Activated naive CD4-positive, alpha-beta T cell treated with anti-CD3 and anti-CD28 coated beads, Interleukin-2, amount 50 U/mL, for 16 hours (primary cell): ENCODE measurements around the gene HAND2.

Experiments used
- DNase-seq: peaks from one replicate; pipeline ENCODE4 v3.0.0-alpha.2; 2020

HAND2 gene

DNA sequence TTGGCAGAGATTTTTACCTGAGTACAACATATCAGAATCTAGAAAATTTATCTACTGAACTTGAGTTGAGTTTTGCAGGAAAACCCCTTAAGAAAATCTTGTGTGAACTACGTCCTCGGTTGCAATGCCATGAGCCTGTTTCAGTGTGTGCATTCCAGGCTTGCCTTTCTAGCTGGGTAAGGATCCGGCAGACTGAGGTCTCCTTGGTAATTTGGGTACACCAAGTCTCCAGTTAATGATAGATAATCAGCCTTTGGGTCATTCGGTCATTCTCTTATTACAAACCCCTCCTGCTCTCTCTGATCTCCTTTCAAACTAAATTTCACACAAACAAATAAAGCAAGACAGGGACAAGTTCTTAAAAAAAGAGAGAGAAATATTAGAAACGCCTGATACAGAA is 5.9 kb upstream of the HAND2 start:
- DNase-seq, result no peak

DNA sequence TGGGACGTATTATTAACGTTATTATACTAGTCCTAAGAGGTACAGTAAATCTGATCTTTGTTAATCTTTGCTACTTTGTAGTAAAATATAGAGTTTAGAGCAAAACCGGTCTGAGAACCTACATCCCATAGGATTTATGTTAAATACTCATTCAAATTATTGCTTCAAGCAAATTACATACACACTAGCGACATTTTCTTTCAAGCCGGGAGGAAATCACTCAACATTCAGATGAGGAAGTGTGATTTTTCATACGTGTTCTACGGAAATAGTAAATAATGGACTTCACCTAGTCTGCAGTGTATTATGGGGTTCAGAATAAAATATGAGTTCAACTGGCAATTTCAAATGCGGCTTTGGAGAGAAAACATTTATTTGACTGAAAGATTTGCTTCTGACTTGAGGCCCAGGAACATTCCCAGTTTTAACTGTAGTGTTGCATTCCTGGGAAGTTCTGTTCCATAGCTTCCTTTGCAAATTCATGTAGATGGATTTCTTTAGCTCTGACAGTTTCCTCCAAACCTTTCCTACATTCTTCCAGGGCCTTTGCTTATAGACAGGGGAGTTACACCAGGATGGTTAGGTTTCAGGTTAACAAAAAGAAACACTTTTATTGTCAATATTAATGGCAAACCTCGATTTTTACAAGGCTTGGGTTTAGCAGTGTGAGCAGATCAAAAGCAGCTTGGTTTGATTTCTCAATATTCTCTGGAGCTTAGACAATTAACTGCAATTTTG is 5.3 kb upstream of the HAND2 start:
- DNase-seq, result no peak

GRCh38 chr4:173534434-173534833 is 4.4 kb upstream of the HAND2 start:
- DNase-seq, result no peak

- DNase-seq, result no peak
Observed at GRCh38 chr4:173532725-173533511, 2.9 kb upstream of the HAND2 start.

DNA sequence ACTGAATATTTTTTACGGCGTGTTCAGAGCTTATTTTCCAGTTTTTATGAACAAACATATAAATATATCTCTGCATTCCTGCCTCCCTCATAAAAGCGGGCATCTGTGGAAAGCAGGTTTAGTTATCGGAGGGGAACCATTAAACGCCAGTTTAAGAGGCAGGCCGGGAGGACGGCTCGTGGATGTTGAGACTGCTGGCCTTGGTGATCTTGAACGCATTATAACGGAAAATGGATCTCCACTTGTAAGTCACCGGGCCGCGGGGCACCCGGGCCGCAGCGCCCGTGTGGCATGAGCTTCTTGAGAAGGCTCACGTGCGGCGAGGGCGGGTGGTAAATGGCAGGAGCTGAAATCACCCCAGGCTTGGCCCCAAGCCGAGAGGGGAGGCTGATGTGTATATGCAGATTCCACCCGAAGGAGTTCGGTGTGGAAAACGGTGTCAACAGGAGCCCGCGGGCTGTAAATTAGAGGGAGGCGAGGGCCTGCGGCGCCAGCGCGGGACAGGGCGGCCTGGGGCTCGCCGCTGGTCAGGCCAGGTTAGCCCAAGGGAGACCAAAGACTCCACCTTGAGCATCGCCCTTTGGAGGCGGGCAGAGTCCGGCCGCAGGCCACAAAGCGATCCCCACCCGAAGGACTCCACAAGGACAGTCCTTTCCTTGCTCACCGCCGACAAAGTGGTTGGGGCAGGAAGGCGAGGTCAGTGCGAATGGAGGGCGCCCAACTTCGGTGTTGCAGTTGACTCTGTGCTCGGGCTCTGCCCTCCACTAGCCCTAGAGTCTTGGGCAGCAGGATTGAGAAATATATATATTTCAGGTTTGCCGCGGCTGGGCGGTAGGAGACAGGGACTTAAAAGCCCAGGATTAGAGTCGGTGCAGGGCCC is 1.3 kb upstream of the HAND2 start:
- DNase-seq, result no peak

DNA sequence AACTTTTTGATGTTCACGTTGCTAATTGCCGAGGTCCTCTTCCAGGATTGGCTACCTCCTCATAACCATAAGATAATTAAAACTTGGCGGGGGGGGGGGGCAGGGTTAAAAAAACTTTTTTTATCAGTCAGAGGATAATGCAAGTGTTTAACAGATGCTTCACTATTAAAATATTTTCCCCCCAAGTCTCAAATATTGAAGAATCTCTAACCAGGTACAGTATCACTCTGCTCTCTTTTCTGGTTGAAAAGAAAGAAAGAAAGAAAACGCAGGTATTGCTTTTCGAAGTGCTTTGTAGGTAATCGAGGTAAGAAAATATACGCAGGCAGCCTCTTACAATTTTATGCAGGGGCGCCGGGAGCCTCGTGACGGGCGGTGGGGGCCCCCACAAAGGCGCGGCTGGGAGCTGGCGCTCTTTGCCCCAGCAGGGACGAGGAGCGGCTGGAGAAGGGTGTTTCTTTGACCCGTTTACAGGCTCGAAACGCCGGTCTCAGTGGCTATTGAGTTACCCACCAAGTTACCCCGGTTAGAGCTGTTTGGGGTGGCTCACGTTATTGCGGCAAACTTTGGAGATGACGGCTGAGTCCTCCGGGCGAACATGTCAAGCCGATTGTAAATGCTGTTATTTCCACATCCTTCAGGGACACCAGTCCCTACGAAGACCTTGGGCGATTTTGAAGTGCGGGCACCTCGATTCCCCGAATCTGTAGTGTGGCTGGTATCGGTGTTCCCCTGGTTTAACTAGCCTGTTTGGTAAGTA is 477 bp upstream of the HAND2 start:
- no peak for DNase-seq

DNA sequence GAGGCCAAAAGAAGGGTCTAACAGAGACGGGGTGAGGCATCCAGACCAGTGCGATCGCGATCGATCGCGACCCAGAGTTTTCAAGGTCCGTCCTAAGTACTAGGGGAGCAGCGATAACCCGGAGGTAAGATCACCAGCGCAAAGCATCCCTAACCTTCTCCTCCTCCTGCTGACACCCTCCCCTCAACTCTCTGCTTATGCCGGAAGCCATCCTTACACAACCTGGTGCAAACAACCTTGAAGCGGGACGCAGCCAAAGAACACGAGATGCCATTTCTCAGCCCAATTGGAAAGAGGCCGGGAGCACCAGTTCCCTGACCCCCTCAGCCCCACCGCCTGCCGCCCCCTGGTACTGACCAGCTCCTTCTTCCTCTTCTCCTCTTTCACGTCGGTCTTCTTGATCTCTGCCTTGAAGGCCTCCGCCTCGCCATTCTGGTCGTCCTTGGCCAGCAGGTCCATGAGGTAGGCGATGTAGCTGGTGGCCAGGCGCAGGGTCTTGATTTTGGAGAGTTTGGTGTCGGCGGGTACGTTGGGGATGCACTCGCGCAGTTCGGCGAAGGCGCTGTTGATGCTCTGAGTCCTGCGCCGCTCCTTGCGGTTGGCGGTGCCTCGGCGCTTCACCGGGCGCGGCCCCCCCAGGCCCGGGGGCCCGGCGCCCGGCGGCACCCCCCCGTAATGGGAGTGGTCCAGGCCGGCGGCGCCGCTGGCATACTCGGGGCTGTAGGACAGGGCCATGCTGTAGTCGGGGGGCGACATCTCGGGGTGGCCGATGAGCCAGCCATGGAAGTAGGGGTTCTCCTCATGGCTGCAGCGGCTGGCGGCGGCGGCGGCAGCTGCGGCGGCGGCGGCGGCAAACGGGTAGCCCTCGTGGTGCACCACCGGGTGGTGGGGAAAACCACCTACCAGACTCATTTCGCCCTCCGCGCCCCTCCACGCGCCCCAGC is 1.4 kb downstream of the HAND2 start:
- DNase-seq, result no peak

DNA sequence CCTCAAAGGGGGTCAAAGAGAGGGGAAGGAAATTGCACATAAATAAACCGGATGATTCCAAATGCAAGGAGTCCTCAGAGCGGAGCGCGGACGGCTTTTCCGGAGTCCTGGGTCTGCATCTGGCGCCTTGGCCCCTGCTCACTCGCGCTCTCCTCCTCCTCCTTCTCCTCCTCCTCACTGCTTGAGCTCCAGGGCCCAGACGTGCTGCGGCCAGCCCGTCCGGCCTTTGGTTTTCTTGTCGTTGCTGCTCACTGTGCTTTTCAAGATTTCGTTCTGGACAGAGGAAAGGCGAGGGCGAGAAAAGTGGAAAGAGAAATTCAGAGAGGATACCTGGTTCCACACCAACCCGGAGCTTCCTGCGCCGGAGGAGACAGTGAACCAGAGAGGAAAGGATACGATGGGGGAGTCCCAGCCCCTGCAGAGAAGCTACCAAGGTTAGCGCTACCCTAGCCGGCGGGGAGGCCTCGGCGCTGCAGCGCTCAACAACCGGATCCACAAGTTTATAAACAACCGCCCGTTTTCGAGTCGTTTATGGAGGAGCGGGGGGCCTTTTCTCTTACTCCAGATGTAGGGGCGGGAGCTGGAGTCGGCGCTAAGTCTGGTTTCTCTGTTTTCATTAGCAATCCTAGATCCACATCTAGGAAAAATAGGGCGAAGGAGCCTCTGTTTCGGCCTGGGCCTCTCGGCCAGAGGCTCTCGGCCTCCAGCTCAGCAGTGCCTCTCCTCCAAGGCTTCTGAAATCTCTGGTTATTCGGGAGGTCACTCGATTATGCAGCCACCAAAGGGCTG is 2.7 kb downstream of the HAND2 start:
- no peak for DNase-seq

DNA sequence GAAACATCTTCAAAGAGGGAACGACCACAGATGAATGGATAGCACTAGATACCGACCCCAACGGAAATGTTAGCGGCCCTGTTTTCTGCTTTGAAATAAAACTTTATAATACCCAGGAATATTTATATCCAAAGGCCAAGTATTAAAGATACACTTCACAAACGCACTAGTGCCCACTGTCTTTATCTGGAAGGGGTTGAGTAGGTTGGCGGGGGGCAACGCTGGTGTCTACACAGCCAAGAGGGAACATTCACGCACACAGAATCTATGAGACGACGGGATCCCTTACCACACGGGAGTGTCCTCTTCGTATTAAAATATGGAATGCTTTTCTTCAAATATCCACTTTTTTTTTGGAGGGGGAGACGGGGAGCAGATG is 3.3 kb downstream of the HAND2 start:
- no peak for DNase-seq

GRCh38 chr4:173526027-173526482 is 4.0 kb downstream of the HAND2 start:
- no peak for DNase-seq

- no peak for DNase-seq
Observed at GRCh38 chr4:173525118-173526011, 4.7 kb downstream of the HAND2 start.

DNA sequence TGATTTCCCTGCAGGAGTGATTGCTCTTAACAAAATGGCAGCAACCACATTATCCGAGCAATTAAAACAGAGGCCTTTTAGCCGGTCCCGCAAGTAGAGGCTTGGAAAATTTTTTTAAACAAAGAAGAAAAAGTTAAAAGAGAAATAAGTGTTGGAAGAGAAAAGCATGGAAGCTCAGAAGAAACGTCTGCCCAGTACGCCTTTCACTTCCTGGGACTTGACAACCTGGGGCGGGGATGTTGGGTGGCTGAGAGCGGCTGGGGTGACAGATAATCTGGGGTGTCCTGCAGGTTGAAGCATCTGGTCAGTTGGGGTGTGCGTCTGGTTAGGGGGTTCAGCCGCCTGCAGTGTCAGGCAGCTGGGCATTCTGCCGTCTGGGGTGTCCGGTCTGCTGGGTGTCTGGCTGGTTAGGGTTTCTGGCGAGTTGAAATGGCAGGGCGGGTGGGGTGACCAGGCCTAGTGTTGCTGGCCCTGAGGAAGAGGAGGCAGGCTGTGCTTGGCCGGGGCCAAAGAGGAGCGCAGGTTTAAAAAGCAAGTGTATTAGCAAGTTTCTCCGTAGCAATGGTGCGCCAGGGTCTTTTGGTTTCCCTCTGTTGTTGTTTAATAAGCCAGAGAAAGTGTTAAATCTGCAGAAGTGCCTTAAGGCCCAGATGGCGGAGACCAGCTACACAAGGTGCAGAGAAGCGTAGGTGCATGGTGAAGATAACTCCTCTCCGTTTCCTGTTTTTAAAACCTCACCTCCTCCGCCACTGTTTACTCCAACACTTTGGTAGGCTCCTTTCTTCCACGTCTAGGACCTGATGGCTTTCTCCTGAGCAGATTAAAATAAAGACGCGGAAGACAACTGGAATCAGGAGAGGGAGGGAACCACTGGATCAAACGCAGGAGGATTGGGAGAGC is 5.6 kb downstream of the HAND2 start:
- DNase-seq, result no peak

GRCh38 chr4:173522951-173523395 is 7.1 kb downstream of the HAND2 start:
- no peak for DNase-seq

DNA sequence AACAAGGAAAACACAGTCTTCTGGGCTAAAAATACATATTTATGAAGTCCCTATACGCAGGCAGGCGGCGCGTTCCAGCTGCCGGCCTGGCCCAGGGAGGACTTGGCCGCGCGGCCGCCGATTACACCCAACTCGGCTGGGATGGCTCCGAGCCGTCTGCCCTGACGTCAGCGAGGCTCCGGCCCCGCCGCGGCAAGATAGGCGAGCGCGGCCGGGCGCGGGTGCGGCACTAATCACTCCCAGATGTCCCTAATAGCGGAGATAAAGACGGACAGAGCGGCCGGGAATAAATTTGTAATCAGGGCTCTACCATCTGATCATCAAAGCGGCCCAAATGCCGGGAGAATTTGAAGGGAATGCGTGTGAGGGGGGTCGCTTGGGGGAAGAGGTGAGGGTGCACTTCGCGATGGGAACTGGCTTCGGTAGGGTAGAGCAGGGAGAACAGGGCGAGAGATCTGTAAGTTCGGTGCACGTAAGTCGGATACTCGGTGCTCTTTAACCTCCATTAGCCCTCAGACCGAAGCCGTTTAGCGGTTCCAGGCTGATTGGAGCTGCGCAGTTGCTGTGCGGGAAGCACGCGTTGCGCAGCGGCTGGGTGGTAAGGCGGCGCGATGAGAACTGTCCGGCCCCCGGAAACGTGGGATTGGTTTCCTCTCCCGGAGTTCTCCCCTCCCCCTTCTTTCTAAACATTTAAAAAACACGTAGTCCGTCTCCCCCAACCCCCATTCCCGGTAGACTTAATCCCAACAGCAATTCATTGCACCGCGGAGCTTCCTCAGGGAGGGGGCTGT is 7.7 kb downstream of the HAND2 start:
- no peak for DNase-seq

DNA sequence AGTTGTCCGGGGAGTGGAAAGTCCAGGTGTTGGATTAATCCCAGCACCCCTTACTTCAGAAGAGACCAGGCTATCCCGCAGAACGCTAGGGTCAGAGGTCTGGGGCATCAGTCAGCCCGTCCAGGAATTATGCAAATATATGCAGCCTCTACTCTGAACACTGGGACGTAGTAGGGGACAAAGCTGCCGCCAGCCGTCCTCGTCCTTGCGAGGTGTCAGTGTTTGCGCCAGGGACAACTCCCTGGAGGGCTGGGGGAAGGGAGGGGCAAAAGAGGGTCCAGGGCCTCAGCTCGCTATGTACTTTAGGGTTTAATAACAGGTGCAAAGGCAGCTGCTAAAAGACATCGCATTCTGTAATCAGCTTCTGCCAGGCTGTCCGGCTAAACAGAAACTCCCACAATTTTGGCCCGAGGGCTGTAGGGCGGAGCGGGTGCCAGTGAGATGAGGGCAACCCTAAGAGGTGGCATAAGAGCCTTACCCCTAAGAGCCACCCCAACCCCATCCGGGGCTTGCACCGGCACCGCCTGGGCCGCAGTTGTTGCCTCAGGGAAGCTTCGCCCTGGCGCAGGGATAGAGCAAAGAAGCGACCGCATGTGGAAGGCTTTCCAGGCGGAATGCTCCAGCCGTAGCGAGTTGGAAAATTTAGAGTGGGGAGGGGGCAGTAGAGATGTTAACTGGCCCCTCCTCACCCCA is 8.4 kb downstream of the HAND2 start:
- DNase-seq, result no peak

DNA sequence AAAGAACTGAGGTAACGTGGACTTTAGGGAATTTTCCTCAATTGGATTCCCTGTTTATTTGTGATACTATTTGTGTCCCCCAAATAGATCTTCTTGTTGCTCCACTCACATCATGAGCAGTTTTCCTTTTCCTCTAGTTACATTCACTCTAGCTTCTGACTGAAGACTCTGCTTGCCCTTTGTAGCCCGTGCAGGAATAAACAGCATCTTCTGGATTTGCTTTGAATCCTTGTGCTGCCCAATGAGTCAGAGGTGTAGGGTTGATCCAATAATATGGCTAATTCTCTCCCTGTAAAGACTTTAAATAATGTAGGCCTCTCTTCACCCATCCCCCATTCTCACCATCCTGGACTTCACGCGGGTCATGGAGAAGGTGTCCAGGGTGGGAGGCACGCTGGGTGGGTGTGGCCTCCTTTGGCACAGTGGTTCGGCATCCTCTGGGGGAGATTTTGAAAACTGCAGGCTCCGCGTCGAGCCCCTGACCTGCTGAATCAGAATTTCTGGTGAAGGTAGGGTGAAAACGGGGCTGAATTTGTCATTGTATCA is 9.0 kb downstream of the HAND2 start:
- DNase-seq, result no peak
